ENCODE measurements around the gene PLIN5.
A peak's percentile ranks its signal among the peaks of the same experiment; 100 is the strongest.

PLIN5 gene

GRCh38 chr19:4477034-4477801, 57.8 kb downstream of the PLIN5 start:
- no peak for DNase-seq

- peak; percentile 69 for DNase-seq
Observed at GRCh38 chr19:4474514-4475022, 60.5 kb downstream of the PLIN5 start.

- DNase-seq, result no peak
Observed at GRCh38 chr19:4473763-4474513, 61.1 kb downstream of the PLIN5 start.

- DNase-seq, result no peak
Observed at GRCh38 chr19:4473011-4473762, 61.8 kb downstream of the PLIN5 start.
